ENCODE results near the gene C20orf173. TPM values are rescaled to one million over a fixed set of nuclear protein-coding genes. Genes with fewer than 3 reads are reported as not detected.
A peak's percentile ranks its signal among the peaks of the same experiment; 100 is the strongest.

Gene C20orf173
- total RNA-seq, 1 experiment from 2014 or later: not detected

GRCh38 chr20:35542990-35543389, 13.5 kb upstream of the C20orf173 start:
- ChIA-PET CTCF (no interaction called here), POLR2A (interaction anchor here (0.7 kb wide), 1 partner anchor 28 kb away, joined by 3 read pairs; no protein-coding TSS in a partner anchor)

More at GRCh38 chr20:35542990-35543389, 13.5 kb upstream of the C20orf173 start:
- intact Hi-C loops (cut with micrococcal nuclease; ENCODE audit: unreplicated experiment): no loop called here
- BruUV-seq (replicated peaks): no TSS peak
- no peak for TF ChIP-seq SIN3A (IDR thresholded peaks at IDR 0.05; ENCODE audit: borderline replicate concordance, insufficient read depth, low read depth, low read length)
- no peak for TF ChIP-seq POLR2AphosphoS5 (IDR thresholded peaks at IDR 0.05; ENCODE audit: low read depth, low read length)
- TF ChIP-seq REST (IDR thresholded peaks at IDR 0.05; ENCODE audit: insufficient read depth in 1 of 2, low read depth in 2 of 2, low read length in 1 of 2): no peak
- no peak for TF ChIP-seq CTCF (IDR thresholded peaks at IDR 0.05)
- TF ChIP-seq TCF7L2 (IDR thresholded peaks at IDR 0.05; ENCODE audit: low read depth, low read length): no peak
- in situ Hi-C loops (cut with HindIII; ENCODE audit: low pct_unique_long_range_greater_than_20kb, low sequenced_read_pairs): no loop called here
- Histone ChIP-seq H3K27ac (ENCODE audit: low read length) (no peak overlapping the region), H3K4me1 (ENCODE audit: control insufficient read depth, insufficient read depth, low read length) (no peaks in the 10 kb centered on the region), H3K4me3 (ENCODE audit: low read depth in 2 of 2, low read length in 2 of 2) (peak overlapping the region in 1 of 2 experiments; percentile 77; a peak in 1 of 4 replicates), H3K9me3 (ENCODE audit: control insufficient read depth, insufficient read depth, low read depth, low read length) (no peaks in the 10 kb centered on the region), H3K27me3 (ENCODE audit: control insufficient read depth, insufficient read depth, low read length) (no peaks in the 10 kb centered on the region), H3K36me3 (ENCODE audit: control insufficient read depth, insufficient read depth, low read length) (peaks cover 9% of the 10 kb centered on the region; the same call in 1 of the 2 replicates)
- DNase-seq (ENCODE audit: low read depth, low spot score) (no peak), ATAC-seq (no peak)

All from Panc1 (cell line).